Measurements from ENCODE around the gene TTC34.
"Not testable (repeated sequence)": the region's sequence is repeated elsewhere in the genome, so short reads cannot be mapped to it uniquely, and the experiment has no call there.

TTC34 gene

GRCh38 chr1:2639607-2640521 is 161.6 kb downstream of the TTC34 start:
- DNase-seq (ENCODE audit: low read depth) = no peak

- no peak for DNase-seq (ENCODE audit: low read depth)
Observed at GRCh38 chr1:2639203-2639602, 162.3 kb downstream of the TTC34 start.

GRCh38 chr1:2638466-2639115 is 162.9 kb downstream of the TTC34 start:
- no peak for DNase-seq (ENCODE audit: low read depth)

GRCh38 chr1:2637442-2638145 is 163.9 kb downstream of the TTC34 start:
- no peak for DNase-seq (ENCODE audit: low read depth)

- no peak for DNase-seq (ENCODE audit: low read depth)
Observed at GRCh38 chr1:2636733-2637132, 164.8 kb downstream of the TTC34 start.

GRCh38 chr1:2635361-2636010 is 166.0 kb downstream of the TTC34 start:
- no peak for DNase-seq (ENCODE audit: low read depth)

GRCh38 chr1:2633936-2634491 is 167.5 kb downstream of the TTC34 start:
- DNase-seq (ENCODE audit: low read depth) = no peak

GRCh38 chr1:2633366-2633935 is 168.0 kb downstream of the TTC34 start:
- no peak for DNase-seq (ENCODE audit: low read depth)

GRCh38 chr1:2632561-2633361 is 168.7 kb downstream of the TTC34 start, which contains the start of gene MMEL1:
TSS of gene MMEL1 (minus strand) at chr1:2633016. CDS start at chr1:2629484, 3,532 bp downstream.
- no peak for DNase-seq (ENCODE audit: low read depth)

- DNase-seq (ENCODE audit: low read depth) = no peak
Observed at GRCh38 chr1:2632051-2632430, 169.5 kb downstream of the TTC34 start.

- DNase-seq (ENCODE audit: low read depth) = no peak
Observed at GRCh38 chr1:2631136-2632050, 170.1 kb downstream of the TTC34 start.

GRCh38 chr1:2630498-2631135 is 170.9 kb downstream of the TTC34 start:
- DNase-seq (ENCODE audit: low read depth) = no peak

GRCh38 chr1:2629627-2630497 is 171.6 kb downstream of the TTC34 start:
- no peak for DNase-seq (ENCODE audit: low read depth)

- no peak for DNase-seq (ENCODE audit: low read depth)
Observed at GRCh38 chr1:2628933-2629626, 172.4 kb downstream of the TTC34 start.

- no peak for DNase-seq (ENCODE audit: low read depth)
Observed at GRCh38 chr1:2628191-2628932, 173.1 kb downstream of the TTC34 start.

- DNase-seq (ENCODE audit: low read depth) = no peak
Observed at GRCh38 chr1:2627746-2628145, 173.7 kb downstream of the TTC34 start.

GRCh38 chr1:2625748-2626147 is 175.7 kb downstream of the TTC34 start:
- DNase-seq (ENCODE audit: low read depth) = not testable (repeated sequence)
